Measurements from ENCODE around the gene UGT1A6.

- TF ChIP-seq CTCF (conservative IDR thresholded peaks at IDR 0.05 in 1 of 2, IDR thresholded peaks at IDR 0.05 in 1 of 2; ENCODE audit: extremely low read depth in 1 of 2, insufficient read depth in 1 of 2, low read depth in 1 of 2, low read length in 2 of 2) (no peak), EZH2 (IDR thresholded peaks at IDR 0.05; ENCODE audit: borderline replicate concordance, low read length) (no peak)
Observed at GRCh38 chr2:233656443-233656842, 36.2 kb upstream of the UGT1A6 start.

All from mammary epithelial cell (primary cell).